Measurements from ENCODE around the gene FDXACB1.

Gene FDXACB1, protein sequence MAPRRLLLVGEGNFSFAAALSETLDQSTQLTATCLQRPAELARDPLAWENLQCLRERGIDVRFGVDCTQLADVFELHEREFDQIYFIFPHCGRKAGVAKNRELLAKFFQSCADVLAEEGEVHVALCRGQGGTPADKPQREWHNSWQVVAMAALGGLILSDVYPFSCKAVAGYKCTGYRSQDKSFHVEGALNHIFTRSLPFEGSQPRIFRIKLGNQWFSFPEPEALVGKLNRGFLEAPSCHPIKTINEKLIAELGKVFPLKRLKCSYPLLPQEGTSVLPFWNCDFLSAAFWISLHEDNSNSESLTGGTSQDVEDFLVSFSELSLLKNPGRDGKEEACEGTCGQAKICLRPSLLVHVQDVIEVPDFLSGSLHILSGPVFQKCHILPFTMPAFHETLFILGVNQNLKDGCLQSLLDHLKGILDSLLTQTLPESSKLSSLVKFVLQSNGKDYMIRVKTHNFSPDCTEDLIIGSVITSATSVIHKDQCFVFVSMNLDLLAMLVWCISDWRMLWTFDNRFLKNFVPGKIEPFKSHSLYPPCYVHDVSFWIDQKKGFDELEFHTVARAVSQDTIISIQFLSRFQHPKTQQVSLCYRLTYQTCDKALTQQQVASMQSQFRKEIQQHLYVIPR

DNA sequence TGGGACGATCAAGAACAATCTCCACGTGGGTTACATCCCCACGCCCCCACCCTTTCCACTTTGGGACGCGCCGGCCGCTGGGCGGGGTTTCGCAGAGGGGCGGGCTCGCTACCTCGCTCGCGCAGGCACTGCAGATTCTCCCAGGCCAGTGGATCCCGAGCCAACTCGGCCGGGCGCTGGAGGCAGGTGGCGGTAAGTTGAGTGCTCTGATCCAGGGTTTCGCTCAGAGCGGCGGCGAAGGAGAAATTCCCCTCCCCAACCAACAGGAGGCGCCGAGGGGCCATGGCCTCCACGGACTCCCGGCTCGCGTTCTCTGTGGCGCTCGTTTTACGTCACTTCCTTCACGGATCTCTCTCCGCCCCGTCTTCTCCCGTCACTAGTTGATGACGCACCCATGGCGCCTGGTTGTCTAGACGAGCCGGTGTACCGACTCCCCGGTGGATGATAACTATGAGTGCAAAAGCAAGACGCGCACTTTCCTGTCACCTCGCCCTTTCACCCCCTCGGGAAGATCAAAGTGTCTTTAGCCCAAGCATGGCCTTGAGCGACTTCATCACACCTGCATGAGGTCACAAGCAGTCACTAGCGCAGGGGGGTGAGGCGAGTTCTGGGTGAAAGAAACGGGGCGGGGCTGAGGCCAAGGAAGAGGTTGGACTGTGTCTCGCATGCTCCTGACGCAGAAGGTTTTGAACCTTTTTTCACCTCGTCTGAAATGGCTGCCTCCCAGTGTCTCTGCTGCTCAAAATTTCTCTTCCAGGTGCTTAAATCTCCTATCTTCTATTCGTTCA, at the start of gene FDXACB1, which contains the start of gene CFAP68:
TSS of gene FDXACB1 (minus strand) at position 317 of the 788 bp plus-strand sequence. CDS start at position 284, 33 bp downstream.
TSS of gene CFAP68 (plus strand) at position 693 of the 788 bp plus-strand sequence. CDS start at position 713, 20 bp downstream.
- peaks cover 0 to 5% of the 10 kb centered on the region in 2 donors for H3K4me1 ChIP-seq (ENCODE audit: control insufficient read depth in 1 of 2, insufficient read depth in 2 of 2, low read length in 2 of 2)
- no peaks in the 10 kb centered on the region for H3K9me3 ChIP-seq (ENCODE audit: control insufficient read depth in 1 of 2, low read length in 2 of 2)
- peak within 1 kb of the TSS; percentile 74 to 89 for H3K4me3 ChIP-seq (ENCODE audit: low read depth in 1 of 2, low read length in 2 of 2)
- peaks cover 3 to 12% of the 10 kb centered on the region in 2 donors for H3K36me3 ChIP-seq (ENCODE audit: control insufficient read depth in 1 of 2, insufficient read depth in 2 of 2, low read length in 2 of 2)
- H3K27me3 ChIP-seq (ENCODE audit: low read depth, low read length), result no peaks in the 10 kb centered on the region
- peak within 1 kb of the TSS; percentile 93 for H3K27ac ChIP-seq (ENCODE audit: low read length)

DNA sequence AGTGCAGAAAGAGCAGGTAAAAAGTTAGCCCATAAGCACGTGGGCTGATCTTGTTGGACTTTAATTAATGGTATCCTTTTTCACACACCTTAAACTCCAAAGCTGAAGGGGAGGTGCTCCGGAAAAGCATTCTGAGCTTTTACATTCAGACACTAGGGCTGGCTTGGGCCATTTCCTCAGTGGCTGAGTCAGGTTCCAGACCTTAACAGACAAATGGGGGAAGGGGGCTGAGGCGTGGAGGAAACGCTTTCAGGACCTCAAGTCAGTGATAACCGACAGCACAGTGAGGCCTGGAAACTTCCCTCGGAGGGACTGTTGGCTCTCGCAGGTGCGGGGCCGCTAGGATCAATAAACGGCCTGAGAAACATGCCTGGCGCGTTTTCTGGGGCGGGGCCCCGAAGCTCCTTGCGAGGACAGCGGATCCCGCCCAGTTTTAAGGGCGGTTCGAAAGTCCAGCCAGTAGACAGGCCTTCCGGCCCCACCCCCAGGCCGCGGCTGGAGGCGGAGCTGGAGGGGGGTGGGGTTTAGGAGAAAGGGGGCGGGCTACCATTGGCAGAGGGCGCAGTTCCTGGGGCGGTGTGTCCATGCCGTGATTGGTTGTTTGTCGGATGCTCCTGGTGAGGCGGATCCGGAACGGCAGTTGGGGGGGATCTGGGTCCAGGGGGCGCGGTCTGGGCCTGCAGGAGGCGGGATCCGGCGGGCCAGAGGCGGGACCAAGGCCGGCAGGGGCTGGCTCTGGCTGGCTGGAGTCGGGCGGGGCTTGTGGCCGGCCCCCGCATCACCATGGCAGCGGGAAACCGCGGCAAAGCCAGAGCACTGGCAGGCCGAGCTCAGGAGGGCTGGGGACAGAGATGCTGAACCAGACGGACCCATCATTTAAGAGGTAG, 47.8 kb upstream of the FDXACB1 start:
- Histone ChIP-seq H3K27ac (ENCODE audit: low read length) (peak overlapping the region; percentile 79), H3K4me3 (ENCODE audit: low read depth in 1 of 2, low read length in 2 of 2) (peak overlapping the region; percentile 55 to 60), H3K4me1 (ENCODE audit: control insufficient read depth in 1 of 2, insufficient read depth in 2 of 2, low read length in 2 of 2) (peaks cover 20 to 33% of the 10 kb centered on the region in 2 donors), H3K9me3 (ENCODE audit: control insufficient read depth in 1 of 2, low read length in 2 of 2) (no peaks in the 10 kb centered on the region), H3K36me3 (ENCODE audit: control insufficient read depth in 1 of 2, insufficient read depth in 2 of 2, low read length in 2 of 2) (peaks cover 0 to 10% of the 10 kb centered on the region in 2 donors), H3K27me3 (ENCODE audit: low read depth, low read length) (no peaks in the 10 kb centered on the region)

DNA sequence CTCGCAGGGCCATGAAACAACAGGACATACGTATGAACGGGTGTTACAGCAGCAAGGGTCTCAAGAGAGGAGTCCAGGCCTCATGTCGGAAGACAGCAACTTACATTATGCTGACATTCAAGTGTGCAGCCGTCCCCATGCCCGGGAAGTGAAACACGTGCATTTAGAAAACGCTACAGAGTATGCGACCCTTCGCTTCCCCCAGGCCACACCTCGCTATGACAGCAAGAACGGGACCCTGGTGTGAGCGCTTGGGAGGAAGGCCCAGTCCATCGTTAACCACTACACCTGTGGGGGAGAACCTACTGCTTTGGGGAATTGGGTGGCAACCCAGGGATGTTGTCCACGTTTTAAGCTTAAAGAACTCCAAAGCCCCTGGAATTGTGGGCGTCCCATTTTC, 47.0 kb upstream of the FDXACB1 start:
- peak overlapping the region; percentile 38 to 55 for H3K4me3 ChIP-seq (ENCODE audit: low read depth in 1 of 2, low read length in 2 of 2)

DNA sequence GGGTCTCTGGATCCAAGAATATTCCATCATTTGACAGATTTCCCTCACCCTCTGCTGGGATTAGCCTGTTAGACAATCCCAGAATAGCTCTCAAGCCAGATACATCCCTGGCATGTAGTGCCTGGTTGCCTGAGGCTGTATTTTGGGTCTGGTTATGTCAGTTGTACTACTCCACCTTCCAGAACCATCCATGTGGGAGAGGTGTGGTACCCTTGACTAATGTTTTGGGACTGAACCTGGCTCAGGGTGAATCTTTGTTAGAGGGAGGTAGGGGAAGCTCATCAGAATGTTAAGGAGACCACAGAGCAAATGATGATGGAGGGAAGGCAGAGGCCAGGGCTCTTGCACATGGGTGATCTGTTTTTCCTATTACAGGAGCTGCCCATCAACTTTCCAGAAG, 45.0 kb upstream of the FDXACB1 start:
- Histone ChIP-seq H3K27me3 (ENCODE audit: low read depth, low read length) (no peaks in the 10 kb centered on the region), H3K36me3 (ENCODE audit: control insufficient read depth in 1 of 2, insufficient read depth in 2 of 2, low read length in 2 of 2) (peaks cover 0 to 10% of the 10 kb centered on the region in 2 donors), H3K4me1 (ENCODE audit: control insufficient read depth in 1 of 2, insufficient read depth in 2 of 2, low read length in 2 of 2) (peaks cover 20 to 33% of the 10 kb centered on the region in 2 donors)

More for the DNA sequence above, 47.0 kb upstream of the FDXACB1 start:
- H3K4me1 ChIP-seq (ENCODE audit: control insufficient read depth in 1 of 2, insufficient read depth in 2 of 2, low read length in 2 of 2), result peaks cover 20 to 33% of the 10 kb centered on the region in 2 donors
- H3K9me3 ChIP-seq (ENCODE audit: control insufficient read depth in 1 of 2, low read length in 2 of 2), result no peaks in the 10 kb centered on the region
- no peaks in the 10 kb centered on the region for H3K27me3 ChIP-seq (ENCODE audit: low read depth, low read length)
- H3K36me3 ChIP-seq (ENCODE audit: control insufficient read depth in 1 of 2, insufficient read depth in 2 of 2, low read length in 2 of 2), result peaks cover 0 to 10% of the 10 kb centered on the region in 2 donors
- peak overlapping the region; percentile 78 for H3K27ac ChIP-seq (ENCODE audit: low read length)

DNA sequence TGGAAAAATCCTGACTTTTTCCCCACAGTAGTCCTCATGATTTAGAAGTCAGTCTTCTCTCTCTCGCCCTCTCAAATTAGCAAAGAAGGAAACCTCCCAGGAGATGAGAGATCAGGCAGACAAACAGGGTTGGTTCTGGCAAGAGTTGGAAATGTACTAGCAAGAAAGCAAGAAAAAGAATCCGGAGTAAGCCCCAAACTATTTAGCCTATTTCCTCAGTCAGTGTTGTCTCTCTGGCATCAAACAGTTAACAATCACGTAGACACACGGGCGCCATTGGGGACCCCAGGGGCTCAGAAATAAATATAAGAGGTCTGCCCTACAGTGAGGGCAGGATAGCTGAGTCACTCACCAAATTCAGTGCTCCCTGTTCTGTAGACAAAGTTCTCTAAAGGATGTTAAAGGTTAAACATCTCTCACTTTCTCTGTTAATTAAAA, 44.4 kb upstream of the FDXACB1 start:
- H3K4me3 ChIP-seq (ENCODE audit: low read depth in 1 of 2, low read length in 2 of 2), result no peak overlapping the region
- peaks cover 20 to 33% of the 10 kb centered on the region in 2 donors for H3K4me1 ChIP-seq (ENCODE audit: control insufficient read depth in 1 of 2, insufficient read depth in 2 of 2, low read length in 2 of 2)
- peak overlapping the region; percentile 92 for H3K27ac ChIP-seq (ENCODE audit: low read length)
- H3K36me3 ChIP-seq (ENCODE audit: control insufficient read depth in 1 of 2, insufficient read depth in 2 of 2, low read length in 2 of 2), result peaks cover 0 to 10% of the 10 kb centered on the region in 2 donors
- no peaks in the 10 kb centered on the region for H3K27me3 ChIP-seq (ENCODE audit: low read depth, low read length)
- no peaks in the 10 kb centered on the region for H3K9me3 ChIP-seq (ENCODE audit: control insufficient read depth in 1 of 2, low read length in 2 of 2)

More for the DNA sequence above, 45.0 kb upstream of the FDXACB1 start:
- H3K4me3 ChIP-seq (ENCODE audit: low read depth in 1 of 2, low read length in 2 of 2), result no peak overlapping the region
- peak overlapping the region; percentile 92 for H3K27ac ChIP-seq (ENCODE audit: low read length)
- H3K9me3 ChIP-seq (ENCODE audit: control insufficient read depth in 1 of 2, low read length in 2 of 2), result no peaks in the 10 kb centered on the region

DNA sequence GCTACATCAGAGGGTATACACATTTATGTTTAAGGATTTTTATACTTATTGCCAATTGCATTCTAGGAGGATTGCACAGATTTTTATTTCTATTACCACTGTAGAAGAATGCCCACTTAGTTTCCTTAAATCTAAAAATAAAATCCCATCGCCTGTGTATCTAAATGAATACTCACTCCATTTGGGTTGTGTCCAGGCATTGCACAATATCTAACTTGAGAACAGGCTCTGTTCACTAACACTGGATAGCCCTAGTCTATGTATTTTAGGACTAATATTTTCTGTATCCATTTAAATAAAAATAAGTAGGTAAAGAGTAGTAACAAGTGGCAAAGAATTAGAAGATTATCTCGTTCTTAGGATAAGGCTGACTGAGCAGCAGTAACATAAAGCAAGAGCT, 43.8 kb upstream of the FDXACB1 start:
- H3K4me3 ChIP-seq (ENCODE audit: low read depth in 1 of 2, low read length in 2 of 2), result no peak overlapping the region
- H3K36me3 ChIP-seq (ENCODE audit: control insufficient read depth in 1 of 2, insufficient read depth in 2 of 2, low read length in 2 of 2), result peaks cover 0 to 10% of the 10 kb centered on the region in 2 donors
- H3K27ac ChIP-seq (ENCODE audit: low read length), result peak overlapping the region; percentile 92
- peaks cover 20 to 32% of the 10 kb centered on the region in 2 donors for H3K4me1 ChIP-seq (ENCODE audit: control insufficient read depth in 1 of 2, insufficient read depth in 2 of 2, low read length in 2 of 2)
- H3K9me3 ChIP-seq (ENCODE audit: control insufficient read depth in 1 of 2, low read length in 2 of 2), result no peaks in the 10 kb centered on the region
- no peaks in the 10 kb centered on the region for H3K27me3 ChIP-seq (ENCODE audit: low read depth, low read length)

DNA sequence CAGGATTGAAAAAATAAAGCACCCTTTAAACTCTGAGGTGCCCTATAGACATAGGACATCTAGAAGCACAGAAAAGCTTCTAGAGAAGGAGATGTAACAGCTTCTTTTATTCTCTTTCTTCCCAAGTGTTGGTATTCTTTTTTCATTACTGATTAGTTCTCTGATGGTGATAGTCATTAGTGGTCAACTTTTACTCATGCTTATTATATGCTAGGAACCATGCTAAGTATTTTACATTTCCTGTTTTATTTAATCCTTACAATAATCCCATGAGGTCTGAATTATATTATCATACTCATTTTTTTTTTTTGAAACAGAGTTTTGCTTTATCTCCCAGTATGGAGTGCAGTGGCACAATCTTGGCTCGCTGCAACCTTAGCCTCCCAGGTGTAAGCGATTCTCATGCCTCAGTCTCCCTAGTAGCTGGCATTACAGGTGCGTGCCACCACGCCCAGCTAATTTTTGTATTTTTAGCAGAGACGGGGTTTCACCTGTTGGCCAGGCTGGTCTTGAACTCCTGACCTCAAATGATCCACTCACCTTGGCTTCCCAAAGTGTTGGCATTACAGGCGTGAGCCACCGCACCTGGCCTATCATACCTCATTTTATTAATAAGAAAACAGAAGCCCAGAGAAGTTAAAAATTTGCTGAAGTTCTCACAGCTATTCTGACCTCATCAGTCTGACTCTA, 42.7 kb upstream of the FDXACB1 start:
- H3K27ac ChIP-seq (ENCODE audit: low read length), result no peak overlapping the region
- H3K4me1 ChIP-seq (ENCODE audit: control insufficient read depth in 1 of 2, insufficient read depth in 2 of 2, low read length in 2 of 2), result peaks cover 20 to 25% of the 10 kb centered on the region in 2 donors
- H3K4me3 ChIP-seq (ENCODE audit: low read depth in 1 of 2, low read length in 2 of 2), result no peak overlapping the region
- H3K36me3 ChIP-seq (ENCODE audit: control insufficient read depth in 1 of 2, insufficient read depth in 2 of 2, low read length in 2 of 2), result peaks cover 0 to 10% of the 10 kb centered on the region in 2 donors
- no peaks in the 10 kb centered on the region for H3K9me3 ChIP-seq (ENCODE audit: control insufficient read depth in 1 of 2, low read length in 2 of 2)
- no peaks in the 10 kb centered on the region for H3K27me3 ChIP-seq (ENCODE audit: low read depth, low read length)

DNA sequence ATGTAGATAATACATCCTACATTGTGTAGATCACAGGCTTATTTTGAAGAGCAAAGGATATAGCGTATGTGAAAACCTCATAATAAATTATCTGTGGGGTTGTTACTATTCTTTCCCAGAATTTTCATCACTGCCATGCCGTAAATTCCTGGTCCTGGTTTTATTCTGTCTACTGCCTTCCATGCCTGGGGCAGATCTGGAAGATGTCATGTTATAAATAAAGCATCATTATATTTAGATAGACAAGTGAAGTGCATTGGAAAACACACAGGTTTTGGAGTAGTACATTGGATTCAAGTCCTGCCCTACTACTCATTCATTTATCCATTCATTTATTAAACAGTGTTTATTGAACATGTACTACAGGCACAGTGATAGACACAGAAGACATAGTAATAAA, 41.9 kb upstream of the FDXACB1 start:
- Histone ChIP-seq H3K36me3 (ENCODE audit: control insufficient read depth in 1 of 2, insufficient read depth in 2 of 2, low read length in 2 of 2) (peaks cover 0 to 10% of the 10 kb centered on the region in 2 donors), H3K27me3 (ENCODE audit: low read depth, low read length) (no peaks in the 10 kb centered on the region), H3K4me3 (ENCODE audit: low read depth in 1 of 2, low read length in 2 of 2) (no peak overlapping the region), H3K27ac (ENCODE audit: low read length) (no peak overlapping the region), H3K4me1 (ENCODE audit: control insufficient read depth in 1 of 2, insufficient read depth in 2 of 2, low read length in 2 of 2) (peaks cover 14 to 18% of the 10 kb centered on the region in 2 donors), H3K9me3 (ENCODE audit: control insufficient read depth in 1 of 2, low read length in 2 of 2) (no peaks in the 10 kb centered on the region)

DNA sequence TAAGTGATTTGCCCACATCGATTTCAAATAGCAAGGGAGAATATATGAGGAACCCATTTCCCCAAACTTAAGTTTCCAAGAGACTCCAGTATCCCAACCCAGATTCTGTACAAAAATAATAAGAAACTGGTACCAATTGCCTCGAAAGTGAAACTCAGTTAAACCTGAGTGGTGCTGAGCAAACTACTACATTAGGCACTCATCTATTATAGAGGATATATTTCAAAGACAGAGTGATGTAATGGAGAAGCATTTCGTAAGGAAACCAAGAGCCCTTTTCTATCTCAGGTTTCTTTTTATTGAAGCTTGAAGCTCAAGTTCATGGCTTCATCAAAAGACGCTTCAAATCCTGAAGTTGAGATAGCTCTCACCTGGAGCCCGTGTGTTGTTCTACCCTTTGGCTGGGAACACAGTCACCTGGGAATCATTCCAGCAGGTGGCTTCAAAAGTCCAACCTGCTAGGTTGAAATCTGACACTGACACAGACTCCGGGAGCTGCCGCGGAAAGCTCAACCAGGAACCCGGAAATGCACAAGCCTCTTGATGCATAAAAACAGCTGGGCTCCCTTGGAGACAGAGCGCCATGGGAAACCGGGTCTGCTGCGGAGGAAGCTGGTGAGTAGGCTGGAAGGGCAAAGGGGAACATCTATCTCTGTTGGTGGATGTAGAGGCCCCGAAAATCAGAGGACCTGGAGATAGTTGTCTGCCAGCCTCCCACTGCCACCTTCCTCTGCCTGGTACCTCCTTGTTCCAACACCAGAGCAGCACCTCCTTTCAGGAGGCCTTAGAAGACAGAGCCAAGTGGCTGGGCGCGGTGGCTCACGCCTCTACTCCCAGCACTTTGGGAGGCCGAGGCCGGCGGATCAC, 39.7 kb upstream of the FDXACB1 start, which contains the start of gene C11orf52:
TSS of gene C11orf52 (plus strand) at position 524 of the 867 bp plus-strand sequence. CDS start at position 584, 60 bp downstream.
- peak within 1 kb of the TSS; percentile 33 for H3K27ac ChIP-seq (ENCODE audit: low read length)
- H3K36me3 ChIP-seq (ENCODE audit: control insufficient read depth in 1 of 2, insufficient read depth in 2 of 2, low read length in 2 of 2), result peaks cover 0 to 9% of the 10 kb centered on the region in 2 donors
- H3K9me3 ChIP-seq (ENCODE audit: control insufficient read depth in 1 of 2, low read length in 2 of 2), result no peaks in the 10 kb centered on the region
- peak within 1 kb of the TSS in 1 of 2 donors; percentile 4 for H3K4me3 ChIP-seq (ENCODE audit: low read depth in 1 of 2, low read length in 2 of 2)
- H3K27me3 ChIP-seq (ENCODE audit: low read depth, low read length), result no peaks in the 10 kb centered on the region
- H3K4me1 ChIP-seq (ENCODE audit: control insufficient read depth in 1 of 2, insufficient read depth in 2 of 2, low read length in 2 of 2), result peaks cover 8 to 15% of the 10 kb centered on the region in 2 donors

Measured in muscle layer of duodenum (tissue), 2 donors.